ENCODE results near the gene EPHA8.

GRCh38 chr1:22629886-22630285, 66.6 kb downstream of the EPHA8 start:
- TF ChIP-seq CTCF (IDR thresholded peaks at IDR 0.05) (no peak), EZH2 (IDR thresholded peaks at IDR 0.05; ENCODE audit: borderline replicate concordance, insufficient read depth, low read depth, low read length, poor library complexity, severe bottlenecking) (no peak)
